ENCODE results near the gene HTRA1.

GRCh38 chr10:122490786-122491680 lies 29.7 kb downstream of the HTRA1 start:
- TF ChIP-seq CTCF (IDR thresholded peaks at IDR 0.05 in 8 of 11, conservative IDR thresholded peaks at IDR 0.05 in 3 of 11) (no peak), POLR2A (IDR thresholded peaks at IDR 0.05) (no peak)
